Measurements from ENCODE around the gene MAD1L1. TPM values are rescaled to one million over a fixed set of nuclear protein-coding genes. Genes with fewer than 3 reads are reported as not detected.

The MAD1L1 gene
- total RNA-seq, 4 donors from 2014 or later, result 21.0 to 49.7 (median 29.8) TPM

GRCh38 chr7:1898628-1899185 is 334.0 kb downstream of the MAD1L1 start:
- no peak for TF ChIP-seq CTCF (IDR thresholded peaks at IDR 0.05; ENCODE audit: low read depth)

- no peak for TF ChIP-seq CTCF (IDR thresholded peaks at IDR 0.05; ENCODE audit: low read depth)
These were observed 334.7 kb downstream of the MAD1L1 start for GRCh38 chr7:1897861-1898627.

- no peak for TF ChIP-seq CTCF (IDR thresholded peaks at IDR 0.05; ENCODE audit: low read depth)
These were observed 335.5 kb downstream of the MAD1L1 start for GRCh38 chr7:1897076-1897860.

GRCh38 chr7:1895664-1896515 is 336.9 kb downstream of the MAD1L1 start:
- TF ChIP-seq CTCF (IDR thresholded peaks at IDR 0.05; ENCODE audit: low read depth), result no peak

GRCh38 chr7:1894906-1895663 is 337.7 kb downstream of the MAD1L1 start:
- no peak for TF ChIP-seq CTCF (IDR thresholded peaks at IDR 0.05; ENCODE audit: low read depth)

- no peak for TF ChIP-seq CTCF (IDR thresholded peaks at IDR 0.05; ENCODE audit: low read depth)
These were observed 338.3 kb downstream of the MAD1L1 start for GRCh38 chr7:1894313-1894900.
